Stimulated activated CD4-positive, alpha-beta T cell treated with anti-CD3 and anti-CD28 coated beads, Interleukin-15, amount 100 ng/mL, for 48 hours (primary cell): ENCODE results near the gene NRM.
A peak's percentile ranks its signal among the peaks of the same experiment; 100 is the strongest.

Experiments
- DNase-seq, 2 donors: peaks; one replicate each; pipeline ENCODE4 v3.0.0-alpha.2; 2020; ENCODE audit warnings: low read depth in 2 of 2

NRM gene

GRCh38 chr6:30688569-30688968 is 2.2 kb downstream of the NRM start:
- no peak for DNase-seq

- DNase-seq: no peak
These were observed 2.9 kb downstream of the NRM start for GRCh38 chr6:30687659-30688431.

GRCh38 chr6:30686908-30687658 is 3.7 kb downstream of the NRM start:
- DNase-seq: peak; percentile 76 to 80

GRCh38 chr6:30686009-30686907 is 4.5 kb downstream of the NRM start, which contains the start of gene PPP1R18:
TSS of gene PPP1R18 (minus strand) at chr6:30686645. CDS start at chr6:30686018, 627 bp downstream.
- peak; percentile 69 to 83 for DNase-seq

- DNase-seq: no peak
These were observed 5.4 kb downstream of the NRM start for GRCh38 chr6:30685157-30686008.

- peak in 1 of 2 donors; percentile 24 for DNase-seq
These were observed 6.2 kb downstream of the NRM start for GRCh38 chr6:30684386-30685156.

- DNase-seq: no peak
These were observed 6.8 kb downstream of the NRM start for GRCh38 chr6:30683980-30684338.

- DNase-seq: no peak
These were observed 7.4 kb downstream of the NRM start for GRCh38 chr6:30683183-30683979.

GRCh38 chr6:30682143-30683117 is 8.4 kb downstream of the NRM start:
- peak; percentile 82 for DNase-seq

GRCh38 chr6:30681766-30682142 is 9.0 kb downstream of the NRM start:
- DNase-seq: no peak

- no peak for DNase-seq
These were observed 10.8 kb downstream of the NRM start for GRCh38 chr6:30679765-30680535.

- DNase-seq: peak; percentile 80 to 90
These were observed 11.6 kb downstream of the NRM start for GRCh38 chr6:30678964-30679726.

GRCh38 chr6:30676660-30677285 is 14.0 kb downstream of the NRM start:
- no peak for DNase-seq

GRCh38 chr6:30672445-30673253 is 18.1 kb downstream of the NRM start, which contains the start of gene DHX16:
TSS of gene DHX16 (minus strand) at chr6:30673006. CDS start at chr6:30672841, 165 bp downstream.
- DNase-seq: peak; percentile 77 to 89
